KG1 (cell line): ENCODE data around the gene ACAP2.
"Not testable (repeated sequence)": the region's sequence is repeated elsewhere in the genome, so short reads cannot be mapped to it uniquely, and the experiment has no call there.

Source experiments
- DNase-seq: peaks from one replicate; lab custom pipeline; 2025; lab: John Stamatoyannopoulos, UW

Gene ACAP2

GRCh38 chr3:195385526-195385925 is 57.3 kb downstream of the ACAP2 start:
- DNase-seq: no peak

DNA sequence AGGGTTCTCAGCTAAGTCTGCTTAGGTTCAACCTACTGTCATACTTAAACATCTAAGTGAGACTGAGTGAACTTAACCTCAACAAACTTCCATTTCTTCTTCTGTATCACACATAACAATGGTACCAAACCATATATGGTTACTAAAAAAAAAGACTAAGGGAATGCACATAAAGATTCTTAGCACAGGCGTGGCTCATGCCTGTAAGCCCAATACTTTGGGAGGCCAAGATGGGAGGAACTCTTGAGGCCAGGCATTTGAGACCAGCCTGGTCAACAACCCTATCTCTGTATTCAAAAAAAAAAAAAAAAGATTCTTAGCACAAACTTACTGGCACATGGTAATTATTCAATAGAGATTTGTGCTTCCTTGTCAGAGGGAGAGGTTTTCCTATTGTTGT is 57.9 kb downstream of the ACAP2 start:
- no peak for DNase-seq

DNA sequence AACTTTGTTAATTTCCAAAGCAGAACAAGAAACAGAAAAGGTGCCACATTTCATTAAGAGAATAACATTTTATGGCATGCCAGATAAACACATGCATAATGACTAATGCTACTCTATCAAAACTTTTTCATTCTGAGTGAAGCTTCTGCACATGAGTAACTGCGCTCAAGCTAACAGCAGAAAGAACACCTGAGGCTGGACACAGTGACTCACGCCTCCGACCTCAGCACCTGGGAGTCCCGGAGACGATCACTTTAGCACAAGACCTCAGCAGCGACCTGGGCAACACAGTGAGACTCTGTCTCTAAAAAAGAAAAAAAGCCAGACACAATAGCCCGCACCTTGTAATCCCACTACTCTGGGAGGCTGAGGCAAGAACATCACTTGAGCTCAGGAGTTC is 70.6 kb downstream of the ACAP2 start:
- no peak for DNase-seq

GRCh38 chr3:195366200-195366925 is 76.5 kb downstream of the ACAP2 start:
- DNase-seq: no peak

- no peak for DNase-seq
These were observed 77.4 kb downstream of the ACAP2 start for GRCh38 chr3:195365371-195365770.

GRCh38 chr3:195357797-195358196 is 85.0 kb downstream of the ACAP2 start:
- DNase-seq: not testable (repeated sequence)

DNA sequence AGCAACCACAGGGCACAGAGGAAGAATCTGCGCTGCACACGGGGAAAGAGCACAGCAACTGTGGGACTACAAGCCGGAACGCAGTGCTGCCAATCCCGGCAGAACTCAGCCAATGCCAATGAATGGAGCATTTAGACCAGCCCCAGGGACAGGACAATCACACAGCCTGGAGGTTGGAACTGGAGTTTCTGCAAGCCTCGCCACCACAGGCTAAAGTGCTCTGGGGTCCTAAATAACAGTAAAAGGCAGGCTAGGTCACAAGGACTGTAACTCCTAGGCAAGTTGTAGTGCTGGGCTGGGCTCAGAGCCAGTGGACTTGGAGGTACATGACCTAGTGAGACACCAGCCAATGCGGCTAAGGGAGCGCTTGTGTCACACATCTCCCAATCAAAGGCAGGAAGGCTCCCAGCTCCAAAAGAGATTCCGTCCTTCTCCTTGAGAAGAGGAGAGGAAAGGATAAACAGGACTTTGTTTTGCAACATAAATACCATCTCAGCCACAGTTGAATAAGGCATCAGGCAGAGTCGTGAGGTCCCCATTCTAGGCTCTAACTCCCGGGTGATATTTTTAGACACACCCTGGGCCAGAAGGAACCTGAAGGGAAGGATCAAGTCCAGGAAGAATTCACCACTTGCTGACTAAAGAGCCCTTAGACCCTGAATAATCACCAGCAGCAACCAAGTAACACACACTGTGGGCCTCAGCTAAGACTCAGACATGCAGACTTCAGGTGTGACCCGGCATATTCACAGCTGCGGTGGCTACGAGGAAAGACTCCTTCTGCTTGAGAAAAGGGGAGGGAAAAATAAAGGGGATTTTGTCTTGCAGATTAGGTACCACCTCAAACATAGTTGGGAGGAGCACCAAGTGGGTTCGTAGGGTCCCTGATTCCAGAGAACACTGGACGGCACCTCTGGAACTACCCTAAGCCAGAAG is 86.4 kb downstream of the ACAP2 start:
- no peak for DNase-seq

DNA sequence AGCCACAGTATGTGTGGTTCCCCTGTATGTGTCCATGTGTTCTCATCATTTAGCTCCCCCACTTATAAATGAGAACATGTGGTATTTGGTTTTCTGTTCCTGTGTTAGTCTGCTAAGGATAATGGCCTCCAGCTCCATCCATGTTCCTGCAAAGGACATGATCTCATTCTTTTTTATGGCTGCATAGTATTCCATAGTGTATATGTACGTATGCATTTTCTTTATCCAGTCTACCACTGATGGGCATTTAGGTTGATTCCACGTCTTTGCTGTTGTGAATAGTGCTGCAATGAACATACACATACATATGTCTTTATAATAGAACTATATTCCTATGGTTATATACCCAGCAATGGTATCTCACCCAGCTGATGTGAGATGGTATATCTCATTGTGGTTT is 88.8 kb downstream of the ACAP2 start:
- not testable (repeated sequence) for DNase-seq

- no peak for DNase-seq
These were observed 89.8 kb downstream of the ACAP2 start for GRCh38 chr3:195352895-195353488.

- no peak for DNase-seq
These were observed 94.2 kb downstream of the ACAP2 start for GRCh38 chr3:195348426-195349115.

DNA sequence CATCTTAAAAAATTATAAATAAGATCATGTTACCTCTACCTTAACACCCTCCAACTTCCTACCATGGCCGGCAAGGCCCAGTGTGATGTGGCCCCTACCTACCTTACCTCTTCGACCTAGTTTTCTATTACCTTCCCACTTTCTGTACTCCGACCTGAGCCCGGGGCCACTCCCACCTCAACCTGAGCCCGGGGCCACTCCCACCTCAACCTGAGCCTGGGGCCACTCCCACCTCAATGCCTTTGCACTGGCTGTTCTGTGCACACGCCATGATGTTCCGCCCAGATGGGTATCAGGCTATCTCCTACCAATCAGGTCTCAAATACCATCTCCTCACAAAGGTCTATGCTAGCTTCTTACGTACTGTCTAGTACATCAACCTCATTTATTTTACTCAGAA is 105.1 kb downstream of the ACAP2 start:
- no peak for DNase-seq

DNA sequence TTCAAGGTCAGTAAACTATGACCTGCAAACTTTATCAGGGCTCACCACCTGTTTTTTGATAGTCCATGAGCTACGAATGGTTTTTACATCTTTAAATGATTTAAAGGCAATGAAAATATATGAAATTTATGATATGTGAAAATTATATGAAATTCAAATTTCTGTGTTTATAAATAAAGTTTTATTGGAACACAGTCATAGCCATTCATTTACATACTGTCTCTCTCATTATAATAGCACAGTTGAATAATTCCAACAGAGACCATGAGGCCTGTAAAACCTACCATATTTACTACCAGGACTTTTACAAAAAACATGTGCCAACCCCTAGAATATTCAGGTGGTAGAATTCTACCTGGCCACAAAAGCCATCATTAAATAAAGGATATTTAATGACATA is 107.9 kb downstream of the ACAP2 start:
- DNase-seq: no peak

DNA sequence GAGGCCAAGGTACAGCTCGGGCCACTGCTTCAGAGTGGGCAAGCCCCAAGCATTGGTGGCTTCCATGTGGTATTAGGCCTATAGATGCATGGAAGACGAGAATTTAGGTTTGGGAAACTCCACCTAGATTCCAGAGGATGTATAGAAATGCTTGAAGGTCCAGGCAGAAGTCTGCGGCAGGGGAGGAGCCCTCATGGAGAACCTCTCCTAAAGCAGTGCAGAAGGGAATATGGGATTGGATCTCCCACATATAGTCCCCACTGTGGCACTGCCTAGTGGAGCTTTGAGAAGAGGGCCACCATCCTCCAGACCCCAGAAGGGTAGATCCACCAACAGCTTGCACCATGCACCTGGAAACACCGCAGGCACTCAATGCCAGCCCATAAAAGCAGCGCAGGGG is 123.8 kb downstream of the ACAP2 start:
- DNase-seq: no peak

GRCh38 chr3:195312714-195313113 is 130.1 kb downstream of the ACAP2 start:
- no peak for DNase-seq

- DNase-seq: no peak
These were observed 135.1 kb downstream of the ACAP2 start for GRCh38 chr3:195307711-195308110.

GRCh38 chr3:195306369-195306768 is 136.5 kb downstream of the ACAP2 start:
- DNase-seq: no peak

- no peak for DNase-seq
These were observed 140.4 kb downstream of the ACAP2 start for GRCh38 chr3:195302431-195302830.

GRCh38 chr3:195297446-195297845 is 145.4 kb downstream of the ACAP2 start:
- DNase-seq: no peak

DNA sequence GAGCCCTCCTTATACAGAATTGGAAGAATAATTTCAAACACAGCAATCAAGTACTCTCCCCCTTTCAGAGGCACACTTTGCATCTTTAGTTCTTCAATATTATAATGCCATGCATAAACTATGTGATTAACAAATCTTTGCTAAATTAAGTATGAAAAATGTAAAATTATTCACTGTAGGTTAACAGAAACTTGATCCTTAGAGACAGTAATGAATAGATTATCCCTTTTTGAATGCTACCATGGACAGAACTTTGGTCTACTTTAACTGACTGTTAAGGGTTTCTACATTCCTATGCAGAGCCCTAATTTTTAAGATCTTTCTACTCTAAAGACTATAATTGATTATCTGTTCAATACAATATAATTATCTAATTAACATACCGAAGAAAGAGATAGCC is 146.2 kb downstream of the ACAP2 start:
- DNase-seq: no peak

DNA sequence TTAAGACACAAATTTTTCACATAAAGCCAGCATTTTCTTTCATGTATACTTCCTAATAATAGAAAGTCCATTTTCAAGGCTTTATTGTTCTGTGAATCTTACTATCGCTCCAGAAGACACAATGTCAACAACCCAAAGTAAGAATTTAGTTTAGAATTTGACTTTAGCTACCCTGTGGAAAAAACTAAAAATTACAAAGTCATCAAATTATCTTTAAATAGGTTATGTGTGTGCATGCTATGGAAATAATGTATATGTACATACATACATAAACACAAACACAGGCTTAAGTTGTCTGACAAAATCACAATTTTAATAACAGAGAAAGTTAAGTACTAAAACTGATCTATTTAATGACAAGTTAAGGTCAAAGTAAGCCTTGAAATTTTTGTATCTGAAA is 151.7 kb downstream of the ACAP2 start:
- DNase-seq: no peak

- DNase-seq: not testable (repeated sequence)
These were observed 152.2 kb downstream of the ACAP2 start for GRCh38 chr3:195290643-195291042.
